NCI-H1694 (cell line): Measurements from ENCODE around the gene MSANTD2.
"Not testable (repeated sequence)": the region's sequence is repeated elsewhere in the genome, so short reads cannot be mapped to it uniquely, and the experiment has no call there.

Source experiments
- DNase-seq: peaks from one replicate; lab custom pipeline; 2025; lab: John Stamatoyannopoulos, UW

The MSANTD2 gene

GRCh38 chr11:124770959-124771358 lies 29.2 kb downstream of the MSANTD2 start:
- not testable (repeated sequence) for DNase-seq

GRCh38 chr11:124769806-124770774 lies 30.1 kb downstream of the MSANTD2 start:
- no peak for DNase-seq

GRCh38 chr11:124768914-124769313 lies 31.3 kb downstream of the MSANTD2 start:
- DNase-seq = no peak

- no peak for DNase-seq
These were observed 34.0 kb downstream of the MSANTD2 start for GRCh38 chr11:124766156-124766555.

- DNase-seq = peak; percentile 32
These were observed 36.9 kb downstream of the MSANTD2 start for GRCh38 chr11:124763156-124763947.

GRCh38 chr11:124762624-124763155 lies 37.5 kb downstream of the MSANTD2 start:
- DNase-seq = no peak

GRCh38 chr11:124762105-124762623 lies 38.0 kb downstream of the MSANTD2 start, which contains the start of gene ESAM:
Gene ESAM, minus strand, starts transcription at chr11:124762290. Its CDS starts 136 bp downstream, at chr11:124762154.
- no peak for DNase-seq

- no peak for DNase-seq
These were observed 38.7 kb downstream of the MSANTD2 start for GRCh38 chr11:124761301-124762104.

- no peak for DNase-seq
These were observed 39.4 kb downstream of the MSANTD2 start for GRCh38 chr11:124760806-124761205.

- no peak for DNase-seq
These were observed 40.0 kb downstream of the MSANTD2 start for GRCh38 chr11:124760205-124760652.

GRCh38 chr11:124759266-124760204 lies 40.7 kb downstream of the MSANTD2 start:
- DNase-seq = no peak

- no peak for DNase-seq
These were observed 41.6 kb downstream of the MSANTD2 start for GRCh38 chr11:124758355-124759265.

- no peak for DNase-seq
These were observed 42.9 kb downstream of the MSANTD2 start for GRCh38 chr11:124757320-124757719.

- no peak for DNase-seq
These were observed 43.4 kb downstream of the MSANTD2 start for GRCh38 chr11:124756753-124757227.

GRCh38 chr11:124756033-124756752 lies 44.0 kb downstream of the MSANTD2 start:
- no peak for DNase-seq

GRCh38 chr11:124754710-124755109 lies 45.5 kb downstream of the MSANTD2 start:
- no peak for DNase-seq

- DNase-seq = no peak
These were observed 45.9 kb downstream of the MSANTD2 start for GRCh38 chr11:124754309-124754708.

GRCh38 chr11:124753624-124754023 lies 46.6 kb downstream of the MSANTD2 start:
- DNase-seq = no peak
